NCI-H345 (cell line): ENCODE results near the gene TYR.
"Not testable (repeated sequence)": the region's sequence is repeated elsewhere in the genome, so short reads cannot be mapped to it uniquely, and the experiment has no call there.

ENCODE experiments used
- DNase-seq: peaks from one replicate; lab custom pipeline; 2025; lab: John Stamatoyannopoulos, UW

Gene TYR

GRCh38 chr11:89272540-89273088, 94.9 kb downstream of the TYR start:
- not testable (repeated sequence) for DNase-seq

- not testable (repeated sequence) for DNase-seq
These were observed 95.5 kb downstream of the TYR start for GRCh38 chr11:89273220-89273619.

DNA sequence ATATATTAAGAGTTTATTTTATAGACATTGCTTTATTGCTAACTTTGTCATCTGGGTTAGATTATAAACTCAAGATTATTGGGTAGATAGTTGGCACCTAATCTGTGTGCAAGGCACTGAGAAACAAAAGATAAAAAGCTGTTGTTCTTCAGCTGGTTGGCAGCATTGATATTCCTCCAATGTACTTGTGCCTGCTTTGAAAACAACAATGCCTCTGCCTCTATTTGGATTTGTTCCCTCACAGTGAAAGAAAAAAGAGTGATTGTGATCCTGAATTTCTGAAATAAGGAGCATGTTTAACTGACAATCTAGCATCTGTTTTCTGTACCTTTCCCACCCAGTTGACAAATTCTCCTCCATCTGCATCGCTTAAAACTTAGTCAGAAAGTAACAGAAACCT, 98.3 kb downstream of the TYR start:
- no peak for DNase-seq

- no peak for DNase-seq
These were observed 101.5 kb downstream of the TYR start for GRCh38 chr11:89279176-89279575.

GRCh38 chr11:89281032-89281677, 103.5 kb downstream of the TYR start:
- not testable (repeated sequence) for DNase-seq

DNA sequence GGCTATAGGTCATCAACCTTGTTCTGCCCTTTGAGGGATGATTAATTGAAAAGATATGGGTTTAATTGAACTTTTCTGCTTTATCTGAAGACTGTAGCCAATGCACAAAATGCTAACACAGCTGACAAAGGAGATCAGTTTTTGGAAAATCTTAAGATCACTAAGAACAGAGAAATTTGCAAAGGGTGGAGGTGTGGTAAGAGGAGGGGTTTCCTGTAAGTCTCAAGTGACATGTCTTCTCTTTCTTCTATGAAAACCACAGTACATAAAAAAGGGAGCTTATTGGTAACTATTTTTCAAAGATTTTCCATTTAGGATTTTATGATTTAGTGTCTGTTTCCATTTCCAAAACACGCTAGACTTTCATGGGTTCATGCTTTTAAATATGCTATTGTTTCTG, 108.9 kb downstream of the TYR start:
- DNase-seq: not testable (repeated sequence)

DNA sequence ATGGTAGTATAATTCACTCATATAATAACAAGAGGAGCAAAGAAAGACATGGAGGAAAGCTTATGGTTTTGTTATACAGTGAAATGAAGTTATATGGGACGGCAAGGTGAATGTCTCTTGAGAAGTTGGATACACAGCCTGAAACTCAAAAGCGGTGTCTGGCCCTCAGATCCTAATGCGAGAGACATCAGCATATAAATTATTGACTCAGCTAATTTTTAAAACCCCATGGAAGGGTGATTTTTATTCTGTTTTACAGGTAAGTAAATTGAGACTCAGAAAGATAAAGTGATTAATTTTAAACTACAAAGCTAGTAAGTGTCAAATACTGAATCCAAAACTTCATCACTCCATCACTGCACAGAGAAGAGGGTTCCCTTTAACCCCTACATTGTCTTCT, 110.3 kb downstream of the TYR start:
- not testable (repeated sequence) for DNase-seq

GRCh38 chr11:89293965-89294679, 116.4 kb downstream of the TYR start:
- no peak for DNase-seq

- DNase-seq: not testable (repeated sequence)
These were observed 117.3 kb downstream of the TYR start for GRCh38 chr11:89295023-89295422.

- DNase-seq: not testable (repeated sequence)
These were observed 125.4 kb downstream of the TYR start for GRCh38 chr11:89303029-89303428.

DNA sequence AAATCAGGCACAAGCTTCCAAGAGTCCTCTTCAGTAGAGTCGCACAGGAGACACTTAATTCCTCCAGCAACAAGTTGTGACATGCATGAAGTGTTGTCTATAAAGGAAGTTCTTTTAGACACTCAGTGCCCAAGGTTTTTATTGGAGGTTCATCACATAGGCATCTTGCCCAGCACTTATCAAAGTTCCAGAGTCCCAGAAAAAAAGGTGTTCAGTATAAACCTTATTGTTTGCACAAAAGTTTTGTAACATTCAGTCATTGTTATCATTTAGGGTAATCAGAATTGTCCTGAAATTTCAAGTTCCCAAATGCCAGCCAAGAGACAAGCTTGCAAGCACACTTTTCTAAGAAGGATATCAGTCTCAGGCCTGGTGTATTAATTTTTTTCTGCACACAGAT, 130.6 kb downstream of the TYR start:
- DNase-seq: not testable (repeated sequence)

GRCh38 chr11:89309321-89309985, 131.8 kb downstream of the TYR start:
- not testable (repeated sequence) for DNase-seq

- DNase-seq: not testable (repeated sequence)
These were observed 132.9 kb downstream of the TYR start for GRCh38 chr11:89310607-89311006.

GRCh38 chr11:89321401-89321800, 143.7 kb downstream of the TYR start:
- no peak for DNase-seq

- DNase-seq: no peak
These were observed 150.2 kb downstream of the TYR start for GRCh38 chr11:89327885-89328284.

- DNase-seq: not testable (repeated sequence)
These were observed 154.3 kb downstream of the TYR start for GRCh38 chr11:89331940-89332339.

- not testable (repeated sequence) for DNase-seq
These were observed 156.0 kb downstream of the TYR start for GRCh38 chr11:89333704-89334103.

- not testable (repeated sequence) for DNase-seq
These were observed 159.5 kb downstream of the TYR start for GRCh38 chr11:89337100-89337650.

DNA sequence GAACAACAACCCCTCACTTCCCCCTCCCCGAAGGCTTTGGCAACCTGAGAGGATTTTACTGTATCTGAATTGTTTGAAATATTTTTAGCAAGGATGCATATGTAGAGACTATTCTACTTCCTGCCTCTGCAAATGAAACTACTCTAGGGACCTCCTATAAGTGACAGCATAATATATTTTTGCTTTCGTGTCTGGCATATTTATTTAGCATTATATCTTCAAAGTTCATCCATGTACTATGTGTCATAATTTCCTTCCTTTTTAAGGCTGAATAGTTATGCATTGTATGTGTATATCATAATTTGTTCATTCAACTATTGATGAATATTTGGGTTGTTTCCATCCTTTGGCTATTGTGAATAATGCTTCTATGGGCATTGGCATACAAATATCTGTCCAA, 160.4 kb downstream of the TYR start:
- not testable (repeated sequence) for DNase-seq

DNA sequence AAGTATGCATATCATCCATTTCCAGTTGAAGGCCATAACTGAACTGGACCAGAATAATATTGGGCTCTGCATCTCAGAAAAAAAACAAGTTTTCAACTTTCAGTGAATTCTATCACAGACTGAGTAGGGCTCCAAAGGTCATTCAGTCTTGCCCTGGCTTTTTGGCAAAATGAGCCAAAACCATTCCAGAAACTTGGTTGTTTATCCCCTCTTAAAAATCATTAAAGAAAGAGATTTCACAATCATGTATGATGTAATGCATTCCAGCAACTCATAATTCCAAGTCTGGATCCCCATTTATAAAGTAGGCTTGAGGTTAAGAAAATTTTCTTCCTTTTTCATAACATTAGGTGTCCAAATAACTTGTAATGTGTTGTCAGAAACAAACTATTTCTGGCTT, 162.8 kb downstream of the TYR start:
- DNase-seq: not testable (repeated sequence)

- DNase-seq: not testable (repeated sequence)
These were observed 165.4 kb downstream of the TYR start for GRCh38 chr11:89342880-89343572.
